Pancreas (tissue), 10 donors: Measurements from ENCODE around the gene CAVIN2. TPM values are rescaled to one million over a fixed set of nuclear protein-coding genes. Genes with fewer than 3 reads are reported as not detected.

Experiments used
- ATAC-seq, 4 donors: fragments of 200-7000 bp; cut with Tn5 transposase; one replicate each; pipeline versions ENCODE4 v1.8.0 to v1.9.1; 2020; ENCODE audit warnings: mild to moderate bottlenecking in 4 of 4, moderate library complexity in 4 of 4
- DNase-seq, 6 donors: peaks; one replicate each; pipeline ENCODE4 v3.0.0-alpha.2; 2020
- FAIRE-seq: peaks from 2 replicates; lab custom pipeline; 2012; peaks lifted over from hg19 to GRCh38; lab: Jason Lieb, UNC
- H3K27ac ChIP-seq, 4 donors: fragments of 200-600 bp; sonication (generic); 1 replicate in 3 of 4; 2 replicates in 1 of 4; pipeline versions ENCODE4 v1.5.0 to v1.8.0; 2020
- H3K27me3 ChIP-seq, 4 donors: fragments of 200-600 bp; one replicate each; pipeline ENCODE4 v1.8.0; 2021
- H3K36me3 ChIP-seq, 3 donors: fragments of 200-600 bp; sonication (generic) in 1 of 3; one replicate each; pipeline versions ENCODE4 v1.5.0 to v1.8.0; 2020 to 2021
- H3K4me1 ChIP-seq, 3 donors: fragments of 200-600 bp; one replicate each; pipeline ENCODE4 v1.8.0; 2021
- H3K4me3 ChIP-seq, 4 donors: fragments of 200-600 bp; sonication (generic) in 2 of 4; one replicate each; pipeline versions ENCODE4 v1.5.0 to v1.8.0; 2020 to 2021
- H3K9me3 ChIP-seq, 4 donors: fragments of 200-600 bp; one replicate each; pipeline ENCODE4 v1.8.0; 2021
- CTCF ChIP-seq, 4 donors: fragments of 200-600 bp; sonication (generic) in 3 of 4; IDR thresholded peaks; one replicate each; pipeline versions ENCODE4 v1.5.0 to v1.8.0; 2021; ENCODE audit warnings: antibody characterized with exemption in 4 of 4
- whole genome bisulfite sequencing, 2 donors: extraction: QIAGEN DNeasy Blood & Tissue Kit; methylation state at CpG; one replicate each; pipeline ENCODE4 v1.1.7; 2013; 5-methylcytosine and 5-hydroxymethylcytosine counted together
- intact Hi-C, 3 donors: fragments of 100-400 bp; cut with DNase I; formaldehyde crosslinking; loops; one replicate each; pipeline versions ENCODE4 v1.11.1 to v1.14.2; 2022
- polyA plus RNA-seq, 2 donors: library from polyadenylated mRNA; stranded (reverse); fragments of 200-250 nt; gene quantifications; one replicate each; pipeline ENCODE4 v1.2.3, GENCODE V29; 2013
- total RNA-seq, 6 donors: library from RNA; stranded (reverse); fragmentation: NEBNext Ultra II Directional in 4 of 6; extraction: Animal tissue kit (Norgen Biotek cat#: 25700) in 4 of 6; gene quantifications; one replicate each; pipeline versions ENCODE4 v1.2.1 to v1.2.4, GENCODE V29; 2021 to 2023
- donor health status: healthy with polysubstance abuse.
- donor health status: DM: no; HTN: no; CAD: no; lungs with moderate emphysema.
- donor health status: DM: no; HTN: no; CAD: no.
- donor health status: control.
- donor health status: control.
- donor health status: Bipolar disorder and iron deficiency.
- donor health status: DM: yes; HTN: yes; CAD: no.
- donor health status: DM: no; HTN: no; CAD: no.
- donor health status: DM: no; HTN: no; CAD: no.
- donor health status: DM: yes; HTN: yes; CAD: no.

CAVIN2 gene
- total and polyA plus RNA-seq, 8 donors = 1.3 to 7.0 (median 4.6) TPM

GRCh38 chr2:191818725-191819350 is 28.1 kb downstream of the CAVIN2 start:
- Histone ChIP-seq H3K9me3 (no peaks in the 10 kb centered on the region), H3K4me1 (no peaks in the 10 kb centered on the region), H3K36me3 (no peaks in the 10 kb centered on the region), H3K27me3 (no peaks in the 10 kb centered on the region), H3K4me3 (no peak overlapping the region), H3K27ac (no peak overlapping the region)
- DNase-seq (no peak), ATAC-seq (no peak), FAIRE-seq (no peak)
- intact Hi-C loops = no loop called here
- no peak for TF ChIP-seq CTCF (IDR thresholded peaks at IDR 0.05)
- WGBS, 2 donors = 62 to 70% methylated on average over 7 of the region's 7 CpGs

- H3K36me3 ChIP-seq = no peaks in the 10 kb centered on the region
- intact Hi-C loops = no loop called here
- no peaks in the 10 kb centered on the region for H3K9me3 ChIP-seq
- H3K27ac ChIP-seq = no peak overlapping the region
- H3K4me3 ChIP-seq = no peak overlapping the region
- FAIRE-seq = no peak
- no peak for ATAC-seq
- WGBS, 2 donors = 61 to 80% methylated on average over 1 of the region's 1 CpG
- H3K4me1 ChIP-seq = no peaks in the 10 kb centered on the region
- H3K27me3 ChIP-seq = no peaks in the 10 kb centered on the region
- no peak for DNase-seq
- no peak for TF ChIP-seq CTCF (IDR thresholded peaks at IDR 0.05)
Measured at GRCh38 chr2:191818133-191818532, 28.8 kb downstream of the CAVIN2 start.

- no peaks in the 10 kb centered on the region for H3K36me3 ChIP-seq
- H3K27me3 ChIP-seq = no peaks in the 10 kb centered on the region
- H3K4me3 ChIP-seq = no peak overlapping the region
- no peak for ATAC-seq
- no peaks in the 10 kb centered on the region for H3K4me1 ChIP-seq
- TF ChIP-seq CTCF (IDR thresholded peaks at IDR 0.05) = no peak
- no peak for FAIRE-seq
- 83 to 92% methylated on average over 1 of the region's 1 CpG for WGBS, 2 donors
- intact Hi-C loops = no loop called here
- no peak overlapping the region for H3K27ac ChIP-seq
- no peak for DNase-seq
- H3K9me3 ChIP-seq = no peaks in the 10 kb centered on the region
Measured at GRCh38 chr2:191815010-191815409, 31.9 kb downstream of the CAVIN2 start.

- DNase-seq (no peak), FAIRE-seq (no peak), ATAC-seq (no peak)
- no peak for TF ChIP-seq CTCF (IDR thresholded peaks at IDR 0.05)
- Histone ChIP-seq H3K4me1 (no peaks in the 10 kb centered on the region), H3K36me3 (no peaks in the 10 kb centered on the region), H3K4me3 (no peak overlapping the region), H3K27ac (no peak overlapping the region), H3K27me3 (no peaks in the 10 kb centered on the region), H3K9me3 (no peaks in the 10 kb centered on the region)
- intact Hi-C loops = loop anchor here in 2 of 3 donors (5.0 kb wide), 1 partner anchor 348 kb away; no protein-coding TSS in a partner anchor
- 59 to 72% methylated on average over 8 of the region's 8 CpGs for WGBS, 2 donors
Measured at GRCh38 chr2:191813943-191814342, 32.9 kb downstream of the CAVIN2 start.
